HepG2 (cell line): Measurements from ENCODE around the gene MGAT5. TPM values are rescaled to one million over a fixed set of nuclear protein-coding genes. Genes with fewer than 3 reads are reported as not detected.

Experiments used
- ATAC-seq: fragments of 200-7000 bp; cut with Tn5 transposase; 3 replicates; pipeline ENCODE4 v1.9.1; 2020; ENCODE audit warnings: mild to moderate bottlenecking, moderate library complexity
- BruUV-seq: library from RNA; stranded (reverse); fragments of 400-500 nt; replicated peaks from 2 replicates; lab custom pipeline; 2021; lab: Mats Ljungman, UMichigan
- CTCF ChIA-PET: fragments of 300-600 bp; formaldehyde crosslinking; extraction: SDS; loops from one replicate; lab custom pipeline; 2021; ENCODE audit warnings: low total read pairs, inconsistent platforms, low intra/inter-chr PET ratio; lab: Yijun Ruan, JAX
- POLR2A ChIA-PET: fragments of 350-600 bp; sonication (Branson Sonifier 250); formaldehyde crosslinking; loops from one replicate; lab custom pipeline; 2020; ENCODE audit warnings: antibody characterized with exemption, inconsistent platforms; lab: Yijun Ruan, JAX
- DNase-seq: peaks from one replicate; pipeline ENCODE4 v3.0.0-alpha.2; 2015; ENCODE audit warnings: low spot score
- FAIRE-seq: peaks from 3 replicates; lab custom pipeline; 2011; peaks lifted over from hg19 to GRCh38; lab: Jason Lieb, UNC
- H2AFZ ChIP-seq: one replicate; pipeline ENCODE4 v1.6.1; 2011; ENCODE audit warnings: low read length, inconsistent platforms
- H3K27ac ChIP-seq: fragments of 300-600 bp; 3 replicates; pipeline ENCODE4 v1.8.0; 2011; ENCODE audit warnings: mixed run types, mild to moderate bottlenecking, mixed read lengths, low read length, inconsistent platforms; ENCODE audit not compliant: insufficient read depth; ENCODE audit errors: extremely low read length
- H3K27me3 ChIP-seq, 2 experiments: fragments of 200-600 bp in 1 of 2; 2 replicates in 1 of 2; 3 replicates in 1 of 2; pipeline versions ENCODE4 v1.6.0 to v1.8.0; 2011; ENCODE audit warnings: low read length in 2 of 2, mild to moderate bottlenecking in 2 of 2, moderate library complexity in 2 of 2, inconsistent platforms in 1 of 2; ENCODE audit not compliant: insufficient read depth in 2 of 2, control insufficient read depth in 1 of 2
- H3K36me3 ChIP-seq, 2 experiments: fragments of 200-600 bp in 1 of 2; replicated peaks in 1 of 2; 2 replicates in 1 of 2; 3 replicates in 1 of 2; pipeline versions ENCODE4 v1.5.1 to v1.8.0; 2011; ENCODE audit warnings: low read length in 2 of 2, inconsistent platforms in 1 of 2; ENCODE audit not compliant: insufficient read depth in 2 of 2, control insufficient read depth in 1 of 2
- H3K4me1 ChIP-seq: 2 replicates; pipeline ENCODE4 v1.5.1; 2012; ENCODE audit warnings: low read length, inconsistent platforms; ENCODE audit not compliant: insufficient read depth
- H3K4me2 ChIP-seq: 2 replicates; pipeline ENCODE4 v1.6.0; 2011; ENCODE audit warnings: low read depth, low read length, inconsistent platforms
- H3K4me3 ChIP-seq, 3 experiments: fragments of 200-600 bp in 1 of 3; sonication (generic), shearing (Covaris generic) in 1 of 3; replicated peaks in 1 of 3; 2 replicates each; pipeline ENCODE4 v1.5.1; 2011 to 2016; ENCODE audit warnings: low read length in 3 of 3, inconsistent platforms in 2 of 3, low read depth in 2 of 3, mild to moderate bottlenecking in 2 of 3, control low read depth in 1 of 3, mixed read lengths in 1 of 3; ENCODE audit not compliant: insufficient read depth in 1 of 3
- H3K79me2 ChIP-seq: one replicate; pipeline ENCODE4 v1.6.1; 2011; ENCODE audit warnings: low read length, inconsistent platforms; ENCODE audit not compliant: insufficient read depth
- H3K9ac ChIP-seq: 2 replicates; pipeline ENCODE4 v1.6.0; 2011; ENCODE audit warnings: mild to moderate bottlenecking, low read depth, low read length, inconsistent platforms; ENCODE audit not compliant: insufficient read depth
- H3K9me3 ChIP-seq: 2 replicates; pipeline ENCODE4 v1.5.1; 2012; ENCODE audit warnings: mild to moderate bottlenecking, low read length
- H4K20me1 ChIP-seq: 2 replicates; pipeline ENCODE4 v1.6.0; 2011; ENCODE audit warnings: inconsistent platforms, mild to moderate bottlenecking, low read length, moderate library complexity; ENCODE audit not compliant: insufficient read depth
- AHDC1 ChIP-seq: sonication (generic); formaldehyde crosslinking; IDR thresholded peaks from 2 replicates; pipeline ENCODE4 v1.5.1; 2020; ENCODE audit warnings: mild to moderate bottlenecking, missing genetic modification reagents, borderline replicate concordance
- DNMT3B ChIP-seq: conservative IDR thresholded peaks from 2 replicates; pipeline ENCODE4 v1.6.1; 2016; ENCODE audit warnings: missing biosample characterization, control low read depth
- ETV5 ChIP-seq: IDR thresholded peaks from 2 replicates; pipeline ENCODE4 v1.6.1; 2018; ENCODE audit warnings: missing biosample characterization, missing genetic modification reagents, inconsistent platforms, borderline replicate concordance
- GLMP ChIP-seq: sonication (generic); formaldehyde crosslinking; IDR thresholded peaks from 2 replicates; pipeline ENCODE4 v1.9.0; 2021; ENCODE audit warnings: missing genetic modification reagents, mild to moderate bottlenecking, borderline replicate concordance
- JUN ChIP-seq: sonication (generic); formaldehyde crosslinking; IDR thresholded peaks from 2 replicates; pipeline ENCODE4 v1.4.0; 2020; ENCODE audit warnings: mild to moderate bottlenecking, missing genetic modification reagents
- NFKBIZ ChIP-seq: IDR thresholded peaks from 2 replicates; pipeline ENCODE4 v1.6.1; 2018; ENCODE audit warnings: missing genetic modification reagents, missing compliant biosample characterization
- SNAI1 ChIP-seq: sonication (generic); formaldehyde crosslinking; IDR thresholded peaks from 2 replicates; pipeline ENCODE4 v1.5.0; 2020; ENCODE audit warnings: mild to moderate bottlenecking, missing genetic modification reagents, borderline replicate concordance
- TFDP1 ChIP-seq: IDR thresholded peaks from 2 replicates; pipeline ENCODE4 v1.6.1; 2016; ENCODE audit warnings: missing compliant biosample characterization, missing genetic modification reagents, borderline replicate concordance
- THAP11 ChIP-seq: IDR thresholded peaks from 2 replicates; pipeline ENCODE4 v1.6.1; 2016; ENCODE audit warnings: missing biosample characterization, missing genetic modification reagents
- TRIM24 ChIP-seq: sonication (generic); formaldehyde crosslinking; IDR thresholded peaks from 2 replicates; pipeline ENCODE4 v1.8.0; 2022; ENCODE audit warnings: mild to moderate bottlenecking, missing genetic modification reagents
- ZNF260 ChIP-seq: sonication (generic); formaldehyde crosslinking; IDR thresholded peaks from 2 replicates; pipeline ENCODE4 v1.4.0; 2020; ENCODE audit warnings: missing genetic modification reagents, low read depth, mild to moderate bottlenecking, borderline replicate concordance
- ZNF703 ChIP-seq: sonication (generic); formaldehyde crosslinking; IDR thresholded peaks from 2 replicates; pipeline ENCODE4 v1.5.1; 2020; ENCODE audit warnings: missing genetic modification reagents, mild to moderate bottlenecking, moderate library complexity, borderline replicate concordance
- ZNF75D ChIP-seq: sonication (generic); formaldehyde crosslinking; IDR thresholded peaks from 2 replicates; pipeline ENCODE4 v1.8.1; 2023; ENCODE audit warnings: missing genetic modification reagents, mild to moderate bottlenecking, borderline replicate concordance
- ZNF878 ChIP-seq: sonication (generic); formaldehyde crosslinking; IDR thresholded peaks from 2 replicates; pipeline ENCODE4 v1.8.1; 2023; ENCODE audit warnings: mild to moderate bottlenecking, missing genetic modification reagents, moderate library complexity
- ZNF891 ChIP-seq: sonication (generic); formaldehyde crosslinking; IDR thresholded peaks from 2 replicates; pipeline ENCODE4 v1.5.0; 2020; ENCODE audit warnings: mild to moderate bottlenecking, missing genetic modification reagents
- ZSCAN5A ChIP-seq: sonication (generic); formaldehyde crosslinking; IDR thresholded peaks from 2 replicates; pipeline ENCODE4 v1.8.0; 2022; ENCODE audit warnings: mild to moderate bottlenecking, missing genetic modification reagents, borderline replicate concordance
- WGBS: methylation state at CpG from one replicate; pipeline ENCODE4 v1.1.6; 2017; ENCODE audit warnings: low lambda C conversion rate; 5-methylcytosine and 5-hydroxymethylcytosine counted together
- in situ Hi-C: cut with HindIII; loops from 2 replicates; pipeline ENCODE4 v1.10.0; 2017; ENCODE audit warnings: low pct_unique_long_range_greater_than_20kb; ENCODE audit not compliant: extremely low pct_ligation_motif_present
- intact Hi-C: fragments of 100-400 bp; cut with micrococcal nuclease; formaldehyde crosslinking; loops from one replicate; pipeline ENCODE4 v1.10.0; 2022; ENCODE audit not compliant: unreplicated experiment
- polyA plus RNA-seq, 8 experiments: library from polyadenylated mRNA; depleted of rRNA in 3 of 8; stranded (reverse) in 7 of 8; unstranded in 1 of 8; fragments of >200 nt; fragmentation: Illumina TruSeq in 4 of 8; extraction: Trizol in 4 of 8; gene quantifications; 2 replicates each; pipeline versions ENCODE4 v1.2.1 to v1.2.3, GENCODE V29; 2011 to 2016; ENCODE audit warnings: low read depth in 4 of 8, missing spikeins in 1 of 8, mixed read lengths in 1 of 8; ENCODE audit not compliant: insufficient read depth in 1 of 8
- total RNA-seq, 5 experiments: library from RNA; depleted of rRNA; stranded (reverse); fragments of >200 nt; fragmentation: Illumina TruSeq; extraction: Trizol; gene quantifications; 2 replicates each; pipeline ENCODE4 v1.2.3, GENCODE V29; 2016; ENCODE audit warnings: low read depth in 1 of 5

The MGAT5 gene
- total and polyA plus RNA-seq, 2 of the 13 experiments (the other 11 are each of a cell fraction or from before 2014, with no cell fraction given) = 33.1 to 60.2 TPM

- 100% methylated on average over 3 of the region's 3 CpGs for WGBS
- H3K4me2 ChIP-seq = no peak overlapping the region
- FAIRE-seq (no peak), DNase-seq (no peak), ATAC-seq (no peak)
- BruUV-seq = no TSS peak
- H3K36me3 ChIP-seq = peaks cover 28 to 40% of the 10 kb centered on the region in 2 experiments; a peak in 4 of 5 replicates
- no peaks in the 10 kb centered on the region for H3K4me1 ChIP-seq
- ChIA-PET POLR2A (no interaction called here), CTCF (no interaction called here)
- intact Hi-C loops = no loop called here
- H3K27ac ChIP-seq = no peak overlapping the region
- no peak overlapping the region for H2AFZ ChIP-seq
- in situ Hi-C loops = no loop called here
- H3K9ac ChIP-seq = no peak overlapping the region
- H3K9me3 ChIP-seq = no peaks in the 10 kb centered on the region
- H3K79me2 ChIP-seq = no peaks in the 10 kb centered on the region
- no peaks in the 10 kb centered on the region for H3K27me3 ChIP-seq
- no peak overlapping the region for H3K4me3 ChIP-seq
- no peaks in the 10 kb centered on the region for H4K20me1 ChIP-seq
- TF ChIP-seq JUN (CRISPR knock-in tag) = no peak
- no peak for TF ChIP-seq DNMT3B
- TF ChIP-seq THAP11 (CRISPR knock-in tag) = no peak
- no peak for TF ChIP-seq ZNF878 (CRISPR knock-in tag)
- no peak for TF ChIP-seq GLMP (CRISPR knock-in tag)
- TF ChIP-seq NFKBIZ (CRISPR knock-in tag) = no peak
- no peak for TF ChIP-seq AHDC1 (CRISPR knock-in tag)
- no peak for TF ChIP-seq SNAI1
- TF ChIP-seq ZNF891 (CRISPR knock-in tag) = no peak
- TF ChIP-seq ZNF75D = no peak
- no peak for TF ChIP-seq ZNF703 (CRISPR knock-in tag)
- no peak for TF ChIP-seq ETV5
- TF ChIP-seq TRIM24 (CRISPR knock-in tag) = no peak
- TF ChIP-seq TFDP1 (CRISPR knock-in tag) = no peak
- TF ChIP-seq ZNF260 = no peak
- TF ChIP-seq ZSCAN5A (CRISPR knock-in tag) = no peak
Observed at GRCh38 chr2:134320930-134321329, 67.1 kb downstream of the MGAT5 start.
